IMR-90 (cell line): ENCODE data around the gene KIF5C. TPM values are rescaled to one million over a fixed set of nuclear protein-coding genes. Genes with fewer than 3 reads are reported as not detected.

Experiments used
- ATAC-seq: fragments of 200-7000 bp; cut with Tn5 transposase; 2 replicates; pipeline ENCODE4 v1.9.1; 2020; ENCODE audit warnings: low read depth, mild to moderate bottlenecking, moderate library complexity
- BruUV-seq: library from RNA; stranded (reverse); fragments of 400-500 nt; replicated peaks from 2 replicates; lab custom pipeline; 2021; lab: Mats Ljungman, UMichigan
- CTCF ChIA-PET: fragments of 300-600 bp; formaldehyde crosslinking; extraction: SDS; loops from one replicate; lab custom pipeline; 2021; ENCODE audit warnings: antibody characterized with exemption; lab: Yijun Ruan, JAX
- POLR2A ChIA-PET: fragments of 300-600 bp; sonication (Branson Sonifier 250); formaldehyde crosslinking; loops from one replicate; lab custom pipeline; 2022; ENCODE audit warnings: antibody characterized with exemption; ENCODE audit not compliant: unreplicated experiment; lab: Charles Lee
- DNase-seq: peaks from one replicate; pipeline ENCODE4 v3.0.0; 2013
- H2AFZ ChIP-seq: replicated peaks from 2 replicates; pipeline ENCODE3; 2013; ENCODE audit warnings: low read length, mild to moderate bottlenecking; ENCODE audit not compliant: poor library complexity
- H2AK5ac ChIP-seq: 2 replicates; pipeline ENCODE4 v1.6.1; 2013; ENCODE audit warnings: low read depth, low read length, inconsistent platforms
- H2AK9ac ChIP-seq: replicated peaks from 2 replicates; pipeline ENCODE3; 2013; ENCODE audit warnings: mild to moderate bottlenecking, low read depth, low read length, moderate library complexity; ENCODE audit not compliant: poor library complexity
- H2BK120ac ChIP-seq: 2 replicates; pipeline ENCODE4 v1.6.1; 2013; ENCODE audit warnings: low read depth, low read length, inconsistent platforms
- H2BK15ac ChIP-seq: 3 replicates; pipeline ENCODE4 v1.6.1; 2013; ENCODE audit warnings: low read depth, low read length, inconsistent platforms
- H2BK20ac ChIP-seq: 2 replicates; pipeline ENCODE4 v1.6.1; 2013; ENCODE audit warnings: low read depth, mild to moderate bottlenecking, inconsistent platforms, low read length, moderate library complexity
- H2BK5ac ChIP-seq: 2 replicates; pipeline ENCODE4 v1.6.1; 2013; ENCODE audit warnings: mild to moderate bottlenecking, low read depth, low read length, inconsistent platforms; ENCODE audit not compliant: poor library complexity, severe bottlenecking
- H3K14ac ChIP-seq: replicated peaks from 2 replicates; pipeline ENCODE4 v1.6.1; 2013; ENCODE audit warnings: low read depth, low read length, inconsistent platforms
- H3K18ac ChIP-seq: 2 replicates; pipeline ENCODE4 v1.6.1; 2013; ENCODE audit warnings: low read depth, low read length, control low read depth
- H3K23ac ChIP-seq: 2 replicates; pipeline ENCODE4 v1.6.1; 2013; ENCODE audit warnings: low read depth, low read length, inconsistent platforms
- H3K27ac ChIP-seq: 2 replicates; pipeline ENCODE4 v1.5.1; 2013; ENCODE audit warnings: mild to moderate bottlenecking, control low read depth, low read length; ENCODE audit not compliant: insufficient read depth
- H3K27me3 ChIP-seq: 2 replicates; pipeline ENCODE4 v1.6.1; 2013; ENCODE audit warnings: low read length; ENCODE audit not compliant: control insufficient read depth, insufficient read depth
- H3K36me3 ChIP-seq: 2 replicates; pipeline ENCODE4 v1.6.1; 2013; ENCODE audit warnings: low read length, mixed read lengths; ENCODE audit not compliant: control insufficient read depth, insufficient read depth
- H3K4ac ChIP-seq: 2 replicates; pipeline ENCODE4 v1.6.1; 2013; ENCODE audit warnings: low read depth, low read length, inconsistent platforms
- H3K4me1 ChIP-seq: 2 replicates; pipeline ENCODE4 v1.6.1; 2013; ENCODE audit warnings: low read length, mixed read lengths; ENCODE audit not compliant: control insufficient read depth, insufficient read depth
- H3K4me2 ChIP-seq: 2 replicates; pipeline ENCODE4 v1.6.1; 2013; ENCODE audit warnings: low read depth, mild to moderate bottlenecking, control low read depth, low read length, moderate library complexity
- H3K4me3 ChIP-seq: 2 replicates; pipeline ENCODE4 v1.5.1; 2013; ENCODE audit warnings: low read depth, mild to moderate bottlenecking, control low read depth, low read length, moderate library complexity; ENCODE audit not compliant: insufficient read depth
- H3K56ac ChIP-seq: 2 replicates; pipeline ENCODE4 v1.6.1; 2013; ENCODE audit warnings: low read length, inconsistent platforms; ENCODE audit not compliant: insufficient read depth; ENCODE audit errors: extremely low read depth
- H3K79me1 ChIP-seq, 2 experiments: 2 replicates each; pipeline ENCODE4 v1.6.1; 2013; ENCODE audit warnings: low read length in 2 of 2, inconsistent platforms in 1 of 2, low read depth in 1 of 2
- H3K9ac ChIP-seq: 2 replicates; pipeline ENCODE4 v1.6.1; 2013; ENCODE audit warnings: low read depth, low read length, control low read depth
- H3K9me1 ChIP-seq: 2 replicates; pipeline ENCODE4 v1.6.1; 2013; ENCODE audit warnings: low read length, inconsistent platforms; ENCODE audit not compliant: insufficient read depth
- H3K9me3 ChIP-seq: 2 replicates; pipeline ENCODE4 v1.6.1; 2013; ENCODE audit warnings: low read length; ENCODE audit not compliant: control insufficient read depth, insufficient read depth
- H4K20me1 ChIP-seq: 2 replicates; pipeline ENCODE4 v1.6.1; 2013; ENCODE audit warnings: low read length, inconsistent platforms; ENCODE audit not compliant: insufficient read depth
- H4K5ac ChIP-seq: 2 replicates; pipeline ENCODE4 v1.6.1; 2013; ENCODE audit warnings: mild to moderate bottlenecking, low read depth, low read length, control low read depth
- H4K8ac ChIP-seq, 2 experiments: 2 replicates each; pipeline ENCODE4 v1.6.1; 2013; ENCODE audit warnings: low read depth in 2 of 2, low read length in 2 of 2, control low read depth in 1 of 2, inconsistent platforms in 1 of 2
- H4K91ac ChIP-seq: 2 replicates; pipeline ENCODE4 v1.6.1; 2013; ENCODE audit warnings: low read depth, low read length, inconsistent platforms; ENCODE audit not compliant: insufficient read depth
- BHLHE40 ChIP-seq: fragments of 150-350 bp; IDR thresholded peaks from 2 replicates; pipeline ENCODE4 v1.6.1; 2016; ENCODE audit warnings: mild to moderate bottlenecking, low read depth, low read length
- CEBPB ChIP-seq: IDR thresholded peaks from 2 replicates; pipeline ENCODE4 v1.6.1; 2012; ENCODE audit warnings: low read depth, low read length, improper control_type of control experiment
- CHD1 ChIP-seq: IDR thresholded peaks from 2 replicates; pipeline ENCODE4 v1.6.1; 2012; ENCODE audit warnings: low read depth, low read length, improper control_type of control experiment
- FOS ChIP-seq: fragments of 150-350 bp; IDR thresholded peaks from 2 replicates; pipeline ENCODE4 v1.6.1; 2016; ENCODE audit warnings: low read depth, low read length
- MAFK ChIP-seq: IDR thresholded peaks from 2 replicates; pipeline ENCODE4 v1.6.1; 2012; ENCODE audit warnings: low read depth, low read length, improper control_type of control experiment
- MAZ ChIP-seq: IDR thresholded peaks from 2 replicates; pipeline ENCODE4 v1.6.1; 2012; ENCODE audit warnings: low read depth, mild to moderate bottlenecking, low read length, improper control_type of control experiment, moderate library complexity, borderline replicate concordance
- MXI1 ChIP-seq: IDR thresholded peaks from 2 replicates; pipeline ENCODE4 v1.6.1; 2012; ENCODE audit warnings: low read depth, mild to moderate bottlenecking, low read length, moderate library complexity, borderline replicate concordance
- NFE2L2 ChIP-seq: fragments of 150-350 bp; IDR thresholded peaks from 2 replicates; pipeline ENCODE4 v1.6.1; 2016; ENCODE audit warnings: low read depth, mild to moderate bottlenecking, low read length
- POLR2A ChIP-seq: IDR thresholded peaks from 2 replicates; pipeline ENCODE4 v1.6.1; 2012; ENCODE audit warnings: mild to moderate bottlenecking, low read depth, low read length
- RAD21 ChIP-seq: IDR thresholded peaks from 2 replicates; pipeline ENCODE4 v1.6.1; 2012; ENCODE audit warnings: low read length, improper control_type of control experiment
- RCOR1 ChIP-seq: IDR thresholded peaks from 2 replicates; pipeline ENCODE4 v1.6.1; 2012; ENCODE audit warnings: mild to moderate bottlenecking, low read length, improper control_type of control experiment; ENCODE audit not compliant: insufficient replicate concordance
- RFX5 ChIP-seq: IDR thresholded peaks from 2 replicates; pipeline ENCODE4 v1.8.0; 2012; ENCODE audit warnings: low read depth, mild to moderate bottlenecking, low read length, moderate library complexity
- SMC3 ChIP-seq: fragments of 150-350 bp; IDR thresholded peaks from 2 replicates; pipeline ENCODE4 v1.6.1; 2016; ENCODE audit warnings: low read depth, mild to moderate bottlenecking, antibody characterized with exemption, low read length, moderate library complexity
- WGBS, 2 experiments: methylation state at CpG; one replicate each; pipeline versions ENCODE4 v1.1.5 to v1.1.7; 2013; ENCODE audit warnings: missing lambda C conversion rate in 2 of 2; ENCODE audit not compliant: insufficient read length in 1 of 2; ENCODE audit errors: extremely low coverage in 2 of 2; 5-methylcytosine and 5-hydroxymethylcytosine counted together
- dilution Hi-C: fragments of 300-500 bp; cut with HindIII; formaldehyde crosslinking; loops from one replicate; pipeline ENCODE4 v1.14.3; 2018; ENCODE audit warnings: low sequenced_read_pairs; ENCODE audit not compliant: unreplicated experiment
- in situ Hi-C: fragments of 300-500 bp; cut with MboI; formaldehyde crosslinking; loops from 3 replicates; pipeline ENCODE4 v1.14.3; 2019; ENCODE audit warnings: low sequenced_read_pairs, inconsistent platforms, mixed read lengths
- intact Hi-C: fragments of 100-400 bp; cut with micrococcal nuclease; formaldehyde crosslinking; loops from 2 replicates; pipeline ENCODE4 v1.10.0; 2022
- polyA plus RNA-seq, 3 experiments: library from polyadenylated mRNA; depleted of rRNA; stranded (reverse); fragments of >200 nt; gene quantifications; 2 replicates each; pipeline ENCODE4 v1.2.3, GENCODE V29; 2012; ENCODE audit warnings: low replicate concordance in 1 of 3
- total RNA-seq: library from RNA; depleted of rRNA; stranded (reverse); fragments of >200 nt; gene quantifications from 2 replicates; pipeline ENCODE4 v1.2.3, GENCODE V29; 2012
- TF ChIP-seq, protein P1 (sequence below): conservative IDR thresholded peaks from 2 replicates; pipeline ENCODE4 v1.5.1; 2012; ENCODE audit warnings: mild to moderate bottlenecking, low read depth, low read length, improper control_type of control experiment
- TF ChIP-seq, protein P2 (sequence below): fragments of 150-350 bp; IDR thresholded peaks from 2 replicates; pipeline ENCODE4 v1.6.1; 2016; ENCODE audit warnings: low read depth, mild to moderate bottlenecking, low read length, moderate library complexity, borderline replicate concordance
- TF ChIP-seq, protein P3 (sequence below): fragments of 150-350 bp; IDR thresholded peaks from 2 replicates; pipeline ENCODE4 v1.6.1; 2017; ENCODE audit warnings: mild to moderate bottlenecking, antibody characterized with exemption, low read length, low read depth

Gene KIF5C
- total and polyA plus RNA-seq, 2 of the 4 experiments (the other 2 are of a cell fraction) = 0.10 to 0.18 TPM

DNA sequence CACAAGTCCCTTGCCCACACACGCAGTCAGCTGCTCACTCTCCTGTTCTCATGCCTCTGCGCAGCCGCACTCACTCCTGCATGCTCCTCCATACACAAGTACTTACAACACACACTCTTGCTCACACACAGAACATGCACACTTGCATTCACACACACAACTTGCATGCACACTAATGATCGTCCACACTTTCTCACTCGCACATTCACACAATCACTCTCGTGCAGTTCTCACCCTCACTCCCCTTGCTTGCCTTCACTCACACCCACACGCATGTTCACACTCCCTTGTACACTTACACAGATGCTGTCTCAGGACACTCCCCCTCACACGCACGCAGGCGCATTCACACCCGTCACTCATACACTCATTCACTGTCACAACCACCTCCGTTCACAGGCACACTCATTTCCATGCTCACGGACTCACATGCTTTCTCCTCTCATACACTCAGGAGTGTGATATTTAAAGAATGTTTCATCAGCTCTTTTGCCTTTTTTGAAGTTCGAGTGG, 127.4 kb downstream of the KIF5C start:
- BruUV-seq = no TSS peak
- Histone ChIP-seq H3K27ac (no peak overlapping the region), H2BK20ac (no peak overlapping the region), H2AFZ (peak overlapping the region; percentile 10), H2AK9ac (no peak overlapping the region), H4K20me1 (no peaks in the 10 kb centered on the region), H2AK5ac (no peak overlapping the region), H3K23ac (no peak overlapping the region), H3K79me1 (no peaks in the 10 kb centered on the region), H3K4ac (no peak overlapping the region), H2BK5ac (no peak overlapping the region), H3K18ac (no peak overlapping the region), H3K9ac (no peak overlapping the region), H4K8ac (no peak overlapping the region), H3K9me3 (no peaks in the 10 kb centered on the region), H3K9me1 (no peaks in the 10 kb centered on the region), H2BK120ac (no peak overlapping the region), H3K56ac (no peak overlapping the region), H3K36me3 (no peaks in the 10 kb centered on the region), H3K27me3 (peaks cover 15% of the 10 kb centered on the region), H3K4me2 (no peak overlapping the region), H3K4me3 (no peak overlapping the region), H3K4me1 (no peaks in the 10 kb centered on the region), H2BK15ac (no peak overlapping the region), H4K91ac (no peak overlapping the region), H3K14ac (no peak overlapping the region), H4K5ac (no peak overlapping the region)
- ChIA-PET POLR2A (no interaction called here), CTCF (no interaction called here)
- dilution Hi-C loops (no loop called here), intact Hi-C loops (no loop called here), in situ Hi-C loops (no loop called here)
- DNase-seq (no peak), ATAC-seq (no peak)
- 90 to 100% methylated on average over 3 to 10 of the region's 14 CpGs for WGBS, 2 experiments
- TF ChIP-seq, protein P1, sequence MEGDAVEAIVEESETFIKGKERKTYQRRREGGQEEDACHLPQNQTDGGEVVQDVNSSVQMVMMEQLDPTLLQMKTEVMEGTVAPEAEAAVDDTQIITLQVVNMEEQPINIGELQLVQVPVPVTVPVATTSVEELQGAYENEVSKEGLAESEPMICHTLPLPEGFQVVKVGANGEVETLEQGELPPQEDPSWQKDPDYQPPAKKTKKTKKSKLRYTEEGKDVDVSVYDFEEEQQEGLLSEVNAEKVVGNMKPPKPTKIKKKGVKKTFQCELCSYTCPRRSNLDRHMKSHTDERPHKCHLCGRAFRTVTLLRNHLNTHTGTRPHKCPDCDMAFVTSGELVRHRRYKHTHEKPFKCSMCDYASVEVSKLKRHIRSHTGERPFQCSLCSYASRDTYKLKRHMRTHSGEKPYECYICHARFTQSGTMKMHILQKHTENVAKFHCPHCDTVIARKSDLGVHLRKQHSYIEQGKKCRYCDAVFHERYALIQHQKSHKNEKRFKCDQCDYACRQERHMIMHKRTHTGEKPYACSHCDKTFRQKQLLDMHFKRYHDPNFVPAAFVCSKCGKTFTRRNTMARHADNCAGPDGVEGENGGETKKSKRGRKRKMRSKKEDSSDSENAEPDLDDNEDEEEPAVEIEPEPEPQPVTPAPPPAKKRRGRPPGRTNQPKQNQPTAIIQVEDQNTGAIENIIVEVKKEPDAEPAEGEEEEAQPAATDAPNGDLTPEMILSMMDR = no peak
- TF ChIP-seq NFE2L2 (no peak), FOS (no peak), RFX5 (no peak), RCOR1 (no peak), MXI1 (no peak), CHD1 (no peak), MAZ (no peak), SMC3 (no peak), POLR2A (no peak), BHLHE40 (no peak), CEBPB (no peak), MAFK (no peak), RAD21 (no peak)
- TF ChIP-seq, protein P2, sequence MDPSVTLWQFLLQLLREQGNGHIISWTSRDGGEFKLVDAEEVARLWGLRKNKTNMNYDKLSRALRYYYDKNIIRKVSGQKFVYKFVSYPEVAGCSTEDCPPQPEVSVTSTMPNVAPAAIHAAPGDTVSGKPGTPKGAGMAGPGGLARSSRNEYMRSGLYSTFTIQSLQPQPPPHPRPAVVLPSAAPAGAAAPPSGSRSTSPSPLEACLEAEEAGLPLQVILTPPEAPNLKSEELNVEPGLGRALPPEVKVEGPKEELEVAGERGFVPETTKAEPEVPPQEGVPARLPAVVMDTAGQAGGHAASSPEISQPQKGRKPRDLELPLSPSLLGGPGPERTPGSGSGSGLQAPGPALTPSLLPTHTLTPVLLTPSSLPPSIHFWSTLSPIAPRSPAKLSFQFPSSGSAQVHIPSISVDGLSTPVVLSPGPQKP = no peak
- TF ChIP-seq, protein P3, sequence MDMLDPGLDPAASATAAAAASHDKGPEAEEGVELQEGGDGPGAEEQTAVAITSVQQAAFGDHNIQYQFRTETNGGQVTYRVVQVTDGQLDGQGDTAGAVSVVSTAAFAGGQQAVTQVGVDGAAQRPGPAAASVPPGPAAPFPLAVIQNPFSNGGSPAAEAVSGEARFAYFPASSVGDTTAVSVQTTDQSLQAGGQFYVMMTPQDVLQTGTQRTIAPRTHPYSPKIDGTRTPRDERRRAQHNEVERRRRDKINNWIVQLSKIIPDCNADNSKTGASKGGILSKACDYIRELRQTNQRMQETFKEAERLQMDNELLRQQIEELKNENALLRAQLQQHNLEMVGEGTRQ = no peak
